Globus pallidus (tissue), 1 donor: ENCODE data around the gene ALDH9A1.

Experiments used
- DNase-seq: peaks from one replicate; pipeline ENCODE4 v3.0.0-alpha.2; 2015; ENCODE audit warnings: low spot score

Gene ALDH9A1

DNA sequence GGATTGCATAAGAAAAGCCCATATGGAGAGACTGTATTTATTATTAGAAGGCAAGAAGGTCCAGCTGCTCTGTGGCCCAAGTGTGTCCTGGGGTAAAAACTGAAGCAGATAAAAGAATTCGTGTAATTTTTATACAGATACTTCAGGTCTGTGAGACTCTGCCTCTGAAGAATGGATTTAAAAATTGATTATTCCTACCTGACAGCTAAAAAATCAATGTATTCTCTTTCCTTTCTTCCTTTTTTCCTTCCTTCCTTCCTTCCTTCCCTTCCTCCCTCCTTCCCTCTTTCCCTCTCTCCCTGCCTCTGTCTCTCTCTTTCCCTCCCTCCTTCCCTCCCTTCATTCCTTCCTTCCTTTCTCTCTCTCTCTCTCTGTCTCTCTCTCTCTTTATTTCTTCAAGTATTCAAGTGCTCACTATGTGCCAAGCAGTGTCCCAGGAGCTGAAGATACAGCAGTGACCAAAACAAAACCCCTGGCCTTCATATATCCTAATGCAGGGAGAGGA lies 78.7 kb downstream of the ALDH9A1 start:
- no peak for DNase-seq

DNA sequence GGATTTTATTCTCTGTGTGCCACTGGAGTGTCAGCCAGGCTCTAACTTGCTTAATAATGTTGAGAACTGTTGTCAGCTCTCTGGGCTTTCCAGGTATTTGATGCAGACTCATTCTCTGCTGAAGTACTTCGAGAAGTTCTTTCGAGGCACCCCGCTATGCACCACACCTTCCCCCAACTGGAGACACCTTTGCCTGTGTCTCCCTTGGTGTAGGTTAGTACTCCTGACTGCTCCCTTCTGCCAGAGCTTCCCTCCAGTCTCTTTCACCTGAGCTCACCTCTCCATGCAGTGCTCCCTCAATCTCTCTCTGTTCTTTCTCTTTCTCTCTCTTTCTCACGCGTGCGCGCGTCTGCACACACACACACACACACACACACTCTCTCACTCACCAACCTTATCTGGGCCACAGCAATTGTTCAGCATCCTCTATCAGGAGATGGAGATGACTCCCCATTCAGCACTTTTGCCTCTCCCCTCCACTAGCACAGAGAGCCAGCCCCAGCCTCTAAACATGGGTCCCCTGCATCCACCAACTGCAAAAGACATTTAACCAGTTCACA lies 81.3 kb downstream of the ALDH9A1 start:
- no peak for DNase-seq

DNA sequence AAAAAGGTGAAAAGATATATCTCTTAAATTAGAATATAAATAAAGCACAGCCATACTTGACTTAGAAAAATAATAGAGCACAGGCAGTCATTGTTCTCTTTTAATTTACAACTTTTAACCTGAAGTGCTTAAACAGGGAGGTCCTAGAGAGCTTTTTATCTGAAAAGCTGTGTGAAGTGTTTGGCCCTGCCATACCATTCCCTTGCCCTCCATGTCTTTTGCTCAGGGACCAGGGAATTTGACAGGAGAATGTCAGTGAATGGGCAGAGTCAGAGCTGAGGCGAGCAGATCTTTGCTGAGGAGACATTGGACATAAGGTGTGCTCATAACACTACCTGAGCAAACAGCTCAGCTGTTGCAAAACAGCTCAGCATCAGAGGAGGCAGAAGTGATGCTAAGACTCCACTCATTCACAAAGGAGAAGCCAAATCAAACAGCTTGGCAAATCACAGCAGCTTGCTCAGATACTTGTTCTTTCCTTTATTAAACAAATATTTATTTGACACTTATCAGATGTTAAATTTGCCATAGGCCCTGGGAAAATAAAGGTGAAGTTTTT lies 82.2 kb downstream of the ALDH9A1 start:
- DNase-seq: no peak
